Measurements from ENCODE around the gene FAM120B.

FAM120B gene

GRCh38 chr6:170424604-170425126 is 118.1 kb downstream of the FAM120B start:
- FAIRE-seq = no peak

- no peak for FAIRE-seq
These were observed 122.9 kb downstream of the FAM120B start for GRCh38 chr6:170429450-170429849.

- no peak for FAIRE-seq
These were observed 126.9 kb downstream of the FAM120B start for GRCh38 chr6:170433163-170434116.

GRCh38 chr6:170434117-170434820 is 127.7 kb downstream of the FAM120B start:
- no peak for FAIRE-seq

- FAIRE-seq = no peak
These were observed 128.2 kb downstream of the FAM120B start for GRCh38 chr6:170434821-170435155.

- no peak for FAIRE-seq
These were observed 129.2 kb downstream of the FAM120B start for GRCh38 chr6:170435766-170436165.

- no peak for FAIRE-seq
These were observed 129.8 kb downstream of the FAM120B start for GRCh38 chr6:170436209-170436809.

- no peak for FAIRE-seq
These were observed 131.3 kb downstream of the FAM120B start for GRCh38 chr6:170437719-170438401.

GRCh38 chr6:170438402-170438753 is 131.8 kb downstream of the FAM120B start:
- no peak for FAIRE-seq

- no peak for FAIRE-seq
These were observed 132.3 kb downstream of the FAM120B start for GRCh38 chr6:170438861-170439260.

GRCh38 chr6:170439366-170440361 is 133.1 kb downstream of the FAM120B start:
- no peak for FAIRE-seq

- FAIRE-seq = no peak
These were observed 133.9 kb downstream of the FAM120B start for GRCh38 chr6:170440437-170440836.

GRCh38 chr6:170441316-170441715 is 134.8 kb downstream of the FAM120B start:
- no peak for FAIRE-seq

- no peak for FAIRE-seq
These were observed 136.0 kb downstream of the FAM120B start for GRCh38 chr6:170442596-170442995.

- FAIRE-seq = no peak
These were observed 136.6 kb downstream of the FAM120B start for GRCh38 chr6:170443151-170443662.

- FAIRE-seq = no peak
These were observed 137.6 kb downstream of the FAM120B start for GRCh38 chr6:170444056-170444591.

- FAIRE-seq = no peak
These were observed 138.3 kb downstream of the FAM120B start for GRCh38 chr6:170444811-170445211.

GRCh38 chr6:170445487-170445886 is 138.9 kb downstream of the FAM120B start:
- no peak for FAIRE-seq

GRCh38 chr6:170445971-170446370 is 139.4 kb downstream of the FAM120B start:
- no peak for FAIRE-seq

GRCh38 chr6:170446841-170447560 is 140.4 kb downstream of the FAM120B start:
- FAIRE-seq = no peak

Measured in G401.6 (cell line).